ENCODE measurements around the gene IMPDH1.

The IMPDH1 gene

DNA sequence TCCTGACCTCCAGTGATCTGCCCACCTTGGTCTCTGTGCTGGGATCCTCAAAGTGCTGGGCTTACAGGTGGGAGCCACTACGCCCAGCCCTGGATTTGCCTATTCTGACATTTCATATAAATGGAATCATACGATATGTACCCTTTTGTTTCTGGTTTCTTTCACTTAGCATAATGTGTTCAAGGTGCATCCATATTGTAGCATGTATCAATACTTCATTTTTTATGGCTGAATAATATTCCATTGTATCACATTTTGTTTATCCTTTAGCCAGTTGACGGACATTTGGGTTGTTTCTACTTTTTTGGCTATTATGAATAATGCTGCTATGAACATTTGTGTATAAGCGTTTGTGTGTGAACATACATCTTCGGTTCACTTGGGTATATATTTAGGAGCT, 41.1 kb upstream of the IMPDH1 start:
- Histone ChIP-seq H3K36me3 (ENCODE audit: control insufficient read depth in 2 of 2, insufficient read depth in 2 of 2, low read length in 2 of 2) (no peaks in the 10 kb centered on the region), H3K9me3 (ENCODE audit: control insufficient read depth in 2 of 2, low read length in 2 of 2) (no peaks in the 10 kb centered on the region), H3K27ac (ENCODE audit: low read length) (no peak overlapping the region), H3K4me1 (ENCODE audit: control insufficient read depth, insufficient read depth, low read length) (peaks cover 24% of the 10 kb centered on the region), H3K27me3 (ENCODE audit: control insufficient read depth in 1 of 2, insufficient read depth in 2 of 2, low read length in 2 of 2) (no peaks in the 10 kb centered on the region), H3K4me3 (ENCODE audit: low read length in 2 of 2) (no peak overlapping the region), H3K9ac (ENCODE audit: low read length in 2 of 2) (no peak overlapping the region)

DNA sequence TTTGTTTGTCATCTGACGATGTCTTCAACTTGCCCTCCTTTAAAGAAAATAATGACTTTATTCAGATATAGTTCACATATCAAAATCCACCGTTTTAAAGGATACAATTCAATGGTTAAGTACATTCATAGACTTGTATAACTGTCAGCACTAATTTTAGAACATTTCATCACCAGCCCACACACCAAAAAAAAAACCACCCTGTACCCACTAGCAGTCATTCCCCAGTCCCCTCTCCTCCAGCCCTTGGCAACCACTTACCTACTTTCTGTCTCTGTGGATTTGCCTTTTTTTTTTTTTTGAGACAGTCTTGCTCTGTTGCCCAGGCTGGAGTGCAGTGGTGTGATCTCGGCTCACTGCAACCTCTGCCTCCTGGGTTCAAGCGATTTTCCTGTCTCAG, 40.6 kb upstream of the IMPDH1 start:
- no peak overlapping the region for H3K27ac ChIP-seq (ENCODE audit: low read length)

DNA sequence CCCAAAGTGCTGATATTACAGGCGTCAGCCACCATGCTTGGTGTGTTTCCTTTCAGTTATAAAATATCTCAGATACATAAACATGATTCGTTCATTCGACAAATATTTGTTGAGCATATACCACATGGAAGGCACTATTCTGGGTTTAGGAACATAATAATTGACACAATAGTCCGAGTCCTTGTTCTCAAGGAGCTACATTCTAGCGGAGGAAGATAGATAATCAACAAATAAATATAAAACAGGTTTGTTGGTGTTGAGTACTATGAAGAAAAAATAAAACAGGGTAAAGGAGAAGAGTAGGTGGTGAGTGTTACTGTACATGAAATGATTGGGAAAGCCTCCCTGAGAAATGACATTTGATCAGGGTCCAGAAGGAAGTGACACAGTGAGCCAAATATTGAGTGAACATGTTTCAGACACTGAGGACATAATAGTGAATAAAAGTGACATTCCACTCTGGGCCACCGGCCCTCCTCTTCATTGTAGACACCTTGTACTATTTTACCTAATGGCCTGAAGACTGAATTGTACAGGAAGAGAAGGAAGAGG, 39.0 kb upstream of the IMPDH1 start:
- no peaks in the 10 kb centered on the region for H3K27me3 ChIP-seq (ENCODE audit: control insufficient read depth in 1 of 2, insufficient read depth in 2 of 2, low read length in 2 of 2)
- no peaks in the 10 kb centered on the region for H3K36me3 ChIP-seq (ENCODE audit: control insufficient read depth in 2 of 2, insufficient read depth in 2 of 2, low read length in 2 of 2)
- H3K9ac ChIP-seq (ENCODE audit: low read length in 2 of 2): no peak overlapping the region
- H3K4me1 ChIP-seq (ENCODE audit: control insufficient read depth, insufficient read depth, low read length): peaks cover 5% of the 10 kb centered on the region
- H3K4me3 ChIP-seq (ENCODE audit: low read length in 2 of 2): no peak overlapping the region
- no peaks in the 10 kb centered on the region for H3K9me3 ChIP-seq (ENCODE audit: control insufficient read depth in 2 of 2, low read length in 2 of 2)
- H3K27ac ChIP-seq (ENCODE audit: low read length): no peak overlapping the region

More for the DNA sequence above, 40.6 kb upstream of the IMPDH1 start:
- H3K4me3 ChIP-seq (ENCODE audit: low read length in 2 of 2): no peak overlapping the region
- H3K36me3 ChIP-seq (ENCODE audit: control insufficient read depth in 2 of 2, insufficient read depth in 2 of 2, low read length in 2 of 2): no peaks in the 10 kb centered on the region
- H3K4me1 ChIP-seq (ENCODE audit: control insufficient read depth, insufficient read depth, low read length): peaks cover 20% of the 10 kb centered on the region
- H3K27me3 ChIP-seq (ENCODE audit: control insufficient read depth in 1 of 2, insufficient read depth in 2 of 2, low read length in 2 of 2): no peaks in the 10 kb centered on the region
- H3K9me3 ChIP-seq (ENCODE audit: control insufficient read depth in 2 of 2, low read length in 2 of 2): no peaks in the 10 kb centered on the region
- no peak overlapping the region for H3K9ac ChIP-seq (ENCODE audit: low read length in 2 of 2)

DNA sequence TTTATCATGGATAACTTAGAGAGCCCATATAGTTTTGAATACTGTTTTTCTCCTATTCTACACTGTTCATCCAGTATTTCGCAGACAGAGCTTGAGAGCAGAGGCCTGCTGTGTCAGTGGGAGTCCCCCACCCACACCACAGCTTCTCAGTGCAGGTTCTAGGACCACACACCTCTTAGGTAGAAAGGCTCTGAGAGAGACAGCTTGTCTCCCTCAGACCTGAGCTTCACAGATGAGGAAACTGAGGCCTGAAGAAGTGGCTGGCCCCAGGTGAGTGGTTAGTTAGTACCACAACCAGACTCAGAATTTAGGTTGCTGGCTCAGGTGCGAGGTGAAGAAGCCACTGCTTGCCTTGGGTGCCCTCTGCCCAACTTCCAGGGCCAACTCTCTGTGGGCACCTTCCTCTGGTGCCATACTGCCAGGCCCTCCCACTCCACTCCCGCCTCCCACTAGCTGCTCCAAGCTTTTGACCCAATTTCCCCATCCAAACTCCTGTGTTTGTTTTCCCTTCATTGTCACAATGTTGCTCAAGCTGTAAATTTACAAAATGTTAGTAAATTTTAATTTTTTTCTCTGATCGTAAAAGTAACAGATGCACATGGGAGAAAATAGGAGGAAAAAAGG, 38.3 kb upstream of the IMPDH1 start:
- H3K27me3 ChIP-seq (ENCODE audit: control insufficient read depth in 1 of 2, insufficient read depth in 2 of 2, low read length in 2 of 2): no peaks in the 10 kb centered on the region
- no peak overlapping the region for H3K4me3 ChIP-seq (ENCODE audit: low read length in 2 of 2)
- no peaks in the 10 kb centered on the region for H3K9me3 ChIP-seq (ENCODE audit: control insufficient read depth in 2 of 2, low read length in 2 of 2)
- H3K27ac ChIP-seq (ENCODE audit: low read length): no peak overlapping the region
- peaks cover 2% of the 10 kb centered on the region for H3K4me1 ChIP-seq (ENCODE audit: control insufficient read depth, insufficient read depth, low read length)
- no peak overlapping the region for H3K9ac ChIP-seq (ENCODE audit: low read length in 2 of 2)
- no peaks in the 10 kb centered on the region for H3K36me3 ChIP-seq (ENCODE audit: control insufficient read depth in 2 of 2, insufficient read depth in 2 of 2, low read length in 2 of 2)

DNA sequence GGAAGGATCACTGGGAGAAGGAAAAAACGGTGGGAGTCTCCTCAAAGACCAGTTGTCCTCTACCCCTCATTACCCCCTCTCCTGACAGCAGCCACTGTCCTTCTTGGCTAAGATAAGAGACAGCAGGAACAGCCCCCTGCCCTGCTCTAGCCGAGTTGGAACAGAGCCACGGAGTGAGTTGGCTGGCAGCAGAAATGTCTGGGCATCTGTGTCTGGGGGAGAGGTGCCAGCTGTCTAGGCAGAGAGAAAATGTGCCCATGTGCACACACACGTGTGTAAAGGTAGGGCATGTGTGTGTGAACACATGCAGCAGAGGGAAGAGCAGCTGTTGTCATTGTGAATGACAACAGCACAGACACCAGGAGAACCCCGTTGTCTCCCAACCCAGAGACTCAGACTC, 36.5 kb upstream of the IMPDH1 start:
- H3K9ac ChIP-seq (ENCODE audit: low read length in 2 of 2): no peak overlapping the region
- H3K36me3 ChIP-seq (ENCODE audit: control insufficient read depth in 2 of 2, insufficient read depth in 2 of 2, low read length in 2 of 2): no peaks in the 10 kb centered on the region
- peaks cover 2% of the 10 kb centered on the region for H3K4me1 ChIP-seq (ENCODE audit: control insufficient read depth, insufficient read depth, low read length)
- no peaks in the 10 kb centered on the region for H3K27me3 ChIP-seq (ENCODE audit: control insufficient read depth in 1 of 2, insufficient read depth in 2 of 2, low read length in 2 of 2)
- no peak overlapping the region for H3K4me3 ChIP-seq (ENCODE audit: low read length in 2 of 2)
- no peaks in the 10 kb centered on the region for H3K9me3 ChIP-seq (ENCODE audit: control insufficient read depth in 2 of 2, low read length in 2 of 2)
- no peak overlapping the region for H3K27ac ChIP-seq (ENCODE audit: low read length)

DNA sequence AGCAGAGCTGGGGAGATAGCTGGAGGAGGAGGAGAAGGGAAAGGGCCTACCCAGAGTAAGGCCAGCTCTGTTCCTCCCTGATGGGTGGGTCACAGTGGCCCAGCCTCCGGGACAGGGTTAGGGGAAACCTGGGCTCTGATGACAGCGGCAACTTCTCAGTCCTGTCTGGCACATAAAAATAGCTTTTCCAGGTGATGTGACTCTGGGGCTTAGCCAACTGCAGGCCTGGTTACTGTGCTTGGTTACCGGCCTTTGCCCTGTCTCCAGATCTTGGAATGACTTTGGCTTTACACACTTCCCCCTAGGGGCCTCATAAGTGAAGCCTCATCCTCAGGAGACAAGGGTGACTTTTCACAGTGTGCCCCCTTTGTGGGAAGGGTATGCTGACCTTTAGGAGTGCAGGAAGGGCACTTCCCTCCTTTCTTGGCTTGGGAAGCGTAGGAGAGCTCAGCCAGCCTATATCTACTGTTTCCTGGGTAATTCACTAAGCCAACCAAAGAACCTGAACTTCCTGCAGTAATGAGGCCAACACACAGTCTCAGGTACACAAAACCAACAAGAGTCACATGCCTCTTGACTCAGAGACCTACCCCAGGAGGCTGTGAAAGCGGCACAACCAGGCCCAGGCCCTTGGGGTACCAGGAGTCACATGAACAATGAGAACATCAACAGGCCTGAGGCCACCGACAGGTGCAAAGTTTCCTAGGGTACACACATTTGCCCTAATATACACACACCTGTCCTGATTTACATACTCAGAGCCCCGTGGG, 34.2 kb upstream of the IMPDH1 start:
- Histone ChIP-seq H3K9ac (ENCODE audit: low read length in 2 of 2) (no peak overlapping the region), H3K27ac (ENCODE audit: low read length) (no peak overlapping the region), H3K4me1 (ENCODE audit: control insufficient read depth, insufficient read depth, low read length) (no peaks in the 10 kb centered on the region), H3K9me3 (ENCODE audit: control insufficient read depth in 2 of 2, low read length in 2 of 2) (no peaks in the 10 kb centered on the region), H3K27me3 (ENCODE audit: control insufficient read depth in 1 of 2, insufficient read depth in 2 of 2, low read length in 2 of 2) (no peaks in the 10 kb centered on the region), H3K36me3 (ENCODE audit: control insufficient read depth in 2 of 2, insufficient read depth in 2 of 2, low read length in 2 of 2) (no peaks in the 10 kb centered on the region), H3K4me3 (ENCODE audit: low read length in 2 of 2) (no peak overlapping the region)

DNA sequence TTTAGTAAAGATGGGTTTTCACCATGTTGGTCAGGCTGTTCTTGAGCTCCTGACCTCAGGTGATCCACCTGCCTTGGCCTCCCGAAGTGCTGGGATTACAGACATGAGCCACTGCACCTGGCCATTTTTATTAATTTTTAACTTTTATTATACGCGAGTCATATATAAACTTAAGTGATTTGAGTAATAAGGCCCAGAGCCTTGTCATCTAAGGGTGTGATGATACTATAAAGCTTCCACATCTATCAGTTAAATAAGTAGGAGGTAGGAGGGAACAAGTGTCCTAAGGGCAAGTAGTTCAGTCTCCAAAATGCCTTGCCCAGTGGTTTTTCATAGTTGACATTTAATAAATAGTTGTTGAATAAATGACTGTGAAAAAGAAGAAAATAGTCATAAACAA, 32.6 kb upstream of the IMPDH1 start:
- Histone ChIP-seq H3K4me1 (ENCODE audit: control insufficient read depth, insufficient read depth, low read length) (no peaks in the 10 kb centered on the region), H3K9me3 (ENCODE audit: control insufficient read depth in 2 of 2, low read length in 2 of 2) (no peaks in the 10 kb centered on the region), H3K36me3 (ENCODE audit: control insufficient read depth in 2 of 2, insufficient read depth in 2 of 2, low read length in 2 of 2) (no peaks in the 10 kb centered on the region), H3K27ac (ENCODE audit: low read length) (no peak overlapping the region), H3K9ac (ENCODE audit: low read length in 2 of 2) (no peak overlapping the region), H3K27me3 (ENCODE audit: control insufficient read depth in 1 of 2, insufficient read depth in 2 of 2, low read length in 2 of 2) (no peaks in the 10 kb centered on the region), H3K4me3 (ENCODE audit: low read length in 2 of 2) (no peak overlapping the region)

DNA sequence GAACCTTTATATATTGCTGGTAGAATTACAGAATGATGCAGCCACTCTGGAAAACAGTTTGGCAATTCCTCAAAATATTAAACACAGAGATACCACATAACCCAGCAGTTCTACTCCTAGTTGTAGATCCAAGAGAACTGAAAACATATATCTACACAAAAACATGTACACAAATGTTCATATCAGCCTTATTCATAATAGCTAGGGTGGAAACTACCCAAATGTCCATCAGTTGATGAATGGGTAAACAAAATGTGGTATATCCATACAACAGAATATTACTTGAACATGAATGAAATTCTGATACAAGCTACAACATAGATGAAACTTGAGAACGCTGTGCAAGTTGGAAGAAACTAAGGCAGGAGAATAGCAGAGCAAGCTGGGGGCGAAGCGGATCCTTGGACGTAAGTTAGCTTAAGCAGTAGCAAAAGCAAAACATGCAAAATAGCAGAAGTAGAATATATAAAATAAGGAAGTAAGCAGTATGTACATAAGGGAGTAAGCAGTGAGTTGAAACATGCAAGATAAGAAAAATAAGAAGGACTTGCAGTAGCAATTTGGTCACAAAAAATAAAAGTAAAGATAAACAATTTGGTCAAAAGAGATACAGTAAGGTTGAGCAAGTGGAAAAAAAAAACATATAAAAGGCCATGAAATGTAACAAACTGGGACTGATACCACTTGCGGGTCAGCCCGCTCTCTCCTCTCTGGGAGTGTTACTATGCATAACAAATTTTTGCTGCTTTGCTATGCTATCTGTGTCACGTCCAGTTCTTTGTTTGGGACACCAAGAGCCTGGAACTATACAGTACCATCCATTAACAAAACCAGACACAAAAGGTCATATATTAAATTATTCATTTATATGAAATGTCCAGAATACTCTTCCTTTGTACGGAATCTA, 27.9 kb upstream of the IMPDH1 start:
- H3K9ac ChIP-seq (ENCODE audit: low read length in 2 of 2): no peak overlapping the region
- peaks cover 0 to 2% of the 10 kb centered on the region in 2 donors for H3K27me3 ChIP-seq (ENCODE audit: control insufficient read depth in 1 of 2, insufficient read depth in 2 of 2, low read length in 2 of 2)
- no peaks in the 10 kb centered on the region for H3K36me3 ChIP-seq (ENCODE audit: control insufficient read depth in 2 of 2, insufficient read depth in 2 of 2, low read length in 2 of 2)
- H3K9me3 ChIP-seq (ENCODE audit: control insufficient read depth in 2 of 2, low read length in 2 of 2): no peaks in the 10 kb centered on the region
- no peak overlapping the region for H3K4me3 ChIP-seq (ENCODE audit: low read length in 2 of 2)
- no peak overlapping the region for H3K27ac ChIP-seq (ENCODE audit: low read length)
- H3K4me1 ChIP-seq (ENCODE audit: control insufficient read depth, insufficient read depth, low read length): no peaks in the 10 kb centered on the region

DNA sequence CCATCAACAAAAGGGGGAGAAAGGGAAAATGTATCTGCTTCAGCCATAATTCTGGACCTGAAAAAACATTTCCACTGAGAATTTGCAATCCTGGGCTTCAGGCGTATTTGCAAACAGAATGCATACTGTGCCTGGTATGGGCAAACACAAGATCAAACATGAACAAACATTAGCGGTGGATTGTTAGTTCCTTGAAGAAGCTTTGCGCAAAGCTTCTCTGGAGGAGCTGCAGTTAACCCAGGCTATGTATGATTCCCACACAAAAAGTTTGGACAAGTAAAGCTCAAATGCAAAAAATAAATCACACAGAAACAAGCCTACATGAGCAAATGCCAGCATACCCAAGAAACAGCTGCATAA, 25.5 kb upstream of the IMPDH1 start:
- no peaks in the 10 kb centered on the region for H3K36me3 ChIP-seq (ENCODE audit: control insufficient read depth in 2 of 2, insufficient read depth in 2 of 2, low read length in 2 of 2)
- no peaks in the 10 kb centered on the region for H3K4me1 ChIP-seq (ENCODE audit: control insufficient read depth, insufficient read depth, low read length)

DNA sequence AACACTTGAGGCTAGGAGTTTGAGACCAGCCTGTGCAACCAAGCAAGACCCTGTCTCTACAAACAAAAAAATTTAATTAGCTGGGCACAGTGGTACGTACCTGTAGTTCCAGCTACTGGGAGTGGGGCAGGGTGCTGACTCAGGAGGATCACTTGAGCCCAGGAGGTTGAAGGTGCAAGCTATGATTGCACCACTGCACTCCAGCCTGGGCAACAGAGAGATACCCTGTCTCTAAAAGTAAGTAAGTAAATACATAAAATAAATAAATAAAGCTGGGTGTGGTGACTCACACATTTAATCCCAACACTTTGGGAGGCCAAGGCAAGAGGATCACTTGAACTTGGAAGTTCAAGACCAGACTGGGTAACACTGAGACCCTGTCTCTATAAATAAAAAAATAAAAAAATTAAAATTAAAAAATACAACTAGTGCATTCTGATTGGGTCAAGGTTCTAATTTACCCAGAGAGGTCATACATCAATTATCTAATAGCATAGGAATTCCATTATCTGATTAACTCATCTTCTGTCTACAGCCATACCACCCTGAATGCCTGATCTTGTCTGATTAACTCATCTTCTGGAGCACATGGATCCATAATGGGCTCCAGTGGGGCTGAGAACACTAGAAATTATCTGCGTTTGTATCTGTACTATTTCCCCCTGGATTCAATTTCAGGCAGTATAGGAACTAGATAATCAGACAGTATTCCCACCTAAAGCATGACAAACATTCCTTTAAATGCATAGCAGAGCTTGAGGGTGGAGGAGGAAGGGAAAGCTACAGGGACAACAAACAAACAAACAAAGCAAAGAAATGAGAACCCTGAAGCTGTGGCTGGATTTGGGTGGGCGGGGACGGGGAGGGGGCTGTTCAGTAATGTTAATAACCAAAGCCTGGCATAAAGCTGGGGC, 24.9 kb upstream of the IMPDH1 start:
- no peaks in the 10 kb centered on the region for H3K9me3 ChIP-seq (ENCODE audit: control insufficient read depth in 2 of 2, low read length in 2 of 2)
- peaks cover 0 to 2% of the 10 kb centered on the region in 2 donors for H3K27me3 ChIP-seq (ENCODE audit: control insufficient read depth in 1 of 2, insufficient read depth in 2 of 2, low read length in 2 of 2)
- no peak overlapping the region for H3K27ac ChIP-seq (ENCODE audit: low read length)
- no peak overlapping the region for H3K4me3 ChIP-seq (ENCODE audit: low read length in 2 of 2)
- H3K4me1 ChIP-seq (ENCODE audit: control insufficient read depth, insufficient read depth, low read length): no peaks in the 10 kb centered on the region
- H3K36me3 ChIP-seq (ENCODE audit: control insufficient read depth in 2 of 2, insufficient read depth in 2 of 2, low read length in 2 of 2): no peaks in the 10 kb centered on the region
- no peak overlapping the region for H3K9ac ChIP-seq (ENCODE audit: low read length in 2 of 2)

More for the DNA sequence above, 25.5 kb upstream of the IMPDH1 start:
- H3K27ac ChIP-seq (ENCODE audit: low read length): no peak overlapping the region
- peaks cover 0 to 2% of the 10 kb centered on the region in 2 donors for H3K27me3 ChIP-seq (ENCODE audit: control insufficient read depth in 1 of 2, insufficient read depth in 2 of 2, low read length in 2 of 2)
- H3K9ac ChIP-seq (ENCODE audit: low read length in 2 of 2): no peak overlapping the region
- H3K4me3 ChIP-seq (ENCODE audit: low read length in 2 of 2): no peak overlapping the region
- no peaks in the 10 kb centered on the region for H3K9me3 ChIP-seq (ENCODE audit: control insufficient read depth in 2 of 2, low read length in 2 of 2)
